Amniotic epithelial cell (primary cell): ENCODE measurements around the gene SRGAP3.
A peak's percentile ranks its signal among the peaks of the same experiment; 100 is the strongest.

ENCODE experiments used
- DNase-seq: peaks from one replicate; pipeline ENCODE4 v3.0.0-alpha.2; 2010; ENCODE audit warnings: low read depth

SRGAP3 gene

GRCh38 chr3:8985876-8986275 is 263.6 kb downstream of the SRGAP3 start:
- no peak for DNase-seq

GRCh38 chr3:8985411-8985831 is 264.0 kb downstream of the SRGAP3 start:
- no peak for DNase-seq

GRCh38 chr3:8984526-8984925 is 264.9 kb downstream of the SRGAP3 start:
- DNase-seq, result no peak

GRCh38 chr3:8984081-8984480 is 265.4 kb downstream of the SRGAP3 start:
- DNase-seq, result no peak

- no peak for DNase-seq
These were observed 265.9 kb downstream of the SRGAP3 start for GRCh38 chr3:8983591-8983990.

- no peak for DNase-seq
These were observed 266.4 kb downstream of the SRGAP3 start for GRCh38 chr3:8983026-8983425.

GRCh38 chr3:8982509-8982908 is 266.9 kb downstream of the SRGAP3 start:
- DNase-seq, result peak; percentile 22

GRCh38 chr3:8981700-8982099 is 267.7 kb downstream of the SRGAP3 start:
- DNase-seq, result no peak

GRCh38 chr3:8981296-8981695 is 268.1 kb downstream of the SRGAP3 start:
- DNase-seq, result no peak

GRCh38 chr3:8980756-8981257 is 268.6 kb downstream of the SRGAP3 start:
- DNase-seq, result no peak

GRCh38 chr3:8979262-8979661 is 270.2 kb downstream of the SRGAP3 start:
- peak; percentile 11 for DNase-seq

- no peak for DNase-seq
These were observed 270.9 kb downstream of the SRGAP3 start for GRCh38 chr3:8978551-8978950.

GRCh38 chr3:8976540-8977182 is 272.8 kb downstream of the SRGAP3 start:
- DNase-seq, result no peak

GRCh38 chr3:8975081-8976020 is 274.1 kb downstream of the SRGAP3 start:
- no peak for DNase-seq

- DNase-seq, result no peak
These were observed 275.0 kb downstream of the SRGAP3 start for GRCh38 chr3:8974458-8974857.

- DNase-seq, result peak; percentile 62
These were observed 276.8 kb downstream of the SRGAP3 start for GRCh38 chr3:8972639-8973038.

- DNase-seq, result peak; percentile 56
These were observed 278.4 kb downstream of the SRGAP3 start for GRCh38 chr3:8970971-8971589.

GRCh38 chr3:8969241-8969640 is 280.2 kb downstream of the SRGAP3 start:
- DNase-seq, result no peak

GRCh38 chr3:8968375-8968882 is 281.0 kb downstream of the SRGAP3 start:
- DNase-seq, result no peak

- no peak for DNase-seq
These were observed 281.9 kb downstream of the SRGAP3 start for GRCh38 chr3:8967553-8967952.

GRCh38 chr3:8966820-8967348 is 282.6 kb downstream of the SRGAP3 start:
- no peak for DNase-seq

GRCh38 chr3:8966150-8966819 is 283.2 kb downstream of the SRGAP3 start:
- no peak for DNase-seq
